H1 (cell line): Measurements from ENCODE around the gene CRYGB. TPM values are rescaled to one million over a fixed set of nuclear protein-coding genes. Genes with fewer than 3 reads are reported as not detected.

Source experiments
- CTCF ChIA-PET: fragments of 300-600 bp; sonication (Branson Sonifier 250); formaldehyde crosslinking; loops from one replicate; lab custom pipeline; 2021; ENCODE audit not compliant: partially characterized antibody; lab: Charles Lee
- POLR2A ChIA-PET: fragments of 300-600 bp; sonication (Branson Sonifier 250); formaldehyde crosslinking; loops from one replicate; lab custom pipeline; 2021; ENCODE audit warnings: inconsistent platforms; ENCODE audit not compliant: partially characterized antibody; lab: Charles Lee
- DNase-seq, 2 experiments: peaks; one replicate each; pipeline versions ENCODE4 v3.0.0 to v3.0.0-alpha.2; 2010 to 2022; ENCODE audit warnings: low spot score in 2 of 2, low read depth in 1 of 2, mixed read lengths in 1 of 2
- FAIRE-seq: peaks from 2 replicates; lab custom pipeline; 2011; peaks lifted over from hg19 to GRCh38; lab: Jason Lieb, UNC
- H2AFZ ChIP-seq: 2 replicates; pipeline ENCODE4 v1.8.1; 2012; ENCODE audit warnings: low read length, inconsistent platforms
- H2AK5ac ChIP-seq: 2 replicates; pipeline ENCODE4 v1.6.1; 2013; ENCODE audit warnings: low read depth, low read length
- H2BK120ac ChIP-seq: replicated peaks from 2 replicates; pipeline ENCODE3; 2013; ENCODE audit warnings: low read depth, low read length, inconsistent platforms
- H2BK12ac ChIP-seq: 2 replicates; pipeline ENCODE4 v1.6.1; 2013; ENCODE audit warnings: low read depth, low read length
- H2BK15ac ChIP-seq: 2 replicates; pipeline ENCODE4 v1.6.1; 2013; ENCODE audit warnings: low read length
- H2BK20ac ChIP-seq: 2 replicates; pipeline ENCODE4 v1.6.1; 2013; ENCODE audit warnings: low read length
- H2BK5ac ChIP-seq: 2 replicates; pipeline ENCODE4 v1.6.1; 2013; ENCODE audit warnings: low read depth, low read length
- H3K14ac ChIP-seq: 2 replicates; pipeline ENCODE4 v1.6.1; 2013; ENCODE audit warnings: inconsistent platforms; ENCODE audit not compliant: insufficient read length
- H3K18ac ChIP-seq: 2 replicates; pipeline ENCODE4 v1.6.1; 2013; ENCODE audit warnings: low read length; ENCODE audit errors: extremely low read depth
- H3K23ac ChIP-seq: 2 replicates; pipeline ENCODE4 v1.6.1; 2013; ENCODE audit warnings: inconsistent platforms; ENCODE audit not compliant: insufficient read length
- H3K23me2 ChIP-seq: 2 replicates; pipeline ENCODE4 v1.6.1; 2013; ENCODE audit warnings: low read depth, low read length
- H3K27ac ChIP-seq: 2 replicates; pipeline ENCODE4 v1.6.1; 2011; ENCODE audit warnings: low read depth, low read length, inconsistent platforms
- H3K27me3 ChIP-seq, 4 experiments: replicated peaks in 1 of 4; 1 replicate in 1 of 4; 2 replicates in 3 of 4; pipeline versions ENCODE4 v1.6.1 to v1.8.1; 2011 to 2013; ENCODE audit warnings: low read length in 3 of 4, mild to moderate bottlenecking in 3 of 4, inconsistent platforms in 2 of 4, mixed read lengths in 2 of 4, moderate library complexity in 1 of 4; ENCODE audit not compliant: control insufficient read depth in 3 of 4, insufficient read depth in 3 of 4; ENCODE audit errors: extremely low read depth in 1 of 4
- H3K36me3 ChIP-seq, 4 experiments: 2 replicates each; pipeline versions ENCODE4 v1.6.1 to v1.8.1; 2011 to 2013; ENCODE audit warnings: mild to moderate bottlenecking in 4 of 4, low read length in 3 of 4, moderate library complexity in 2 of 4, control low read depth in 1 of 4, inconsistent platforms in 1 of 4; ENCODE audit not compliant: insufficient read depth in 4 of 4, control insufficient read depth in 2 of 4
- H3K4ac ChIP-seq: replicated peaks from 2 replicates; pipeline ENCODE3; 2013; ENCODE audit warnings: low read length, low read depth, mixed read lengths, inconsistent platforms; ENCODE audit not compliant: insufficient read length
- H3K4me1 ChIP-seq, 4 experiments: replicated peaks in 1 of 4; 1 replicate in 1 of 4; 2 replicates in 3 of 4; pipeline versions ENCODE4 v1.6.1 to v1.8.1; 2011 to 2013; ENCODE audit warnings: low read length in 3 of 4, inconsistent platforms in 2 of 4, mixed read lengths in 1 of 4; ENCODE audit not compliant: insufficient read depth in 4 of 4, control insufficient read depth in 3 of 4
- H3K4me2 ChIP-seq, 2 experiments: 2 replicates each; pipeline versions ENCODE4 v1.6.1 to v1.8.1; 2011 to 2013; ENCODE audit warnings: low read depth in 2 of 2, low read length in 2 of 2, control low read depth in 1 of 2, inconsistent platforms in 1 of 2, mild to moderate bottlenecking in 1 of 2; ENCODE audit not compliant: insufficient read depth in 1 of 2
- H3K4me3 ChIP-seq, 4 experiments: fragments of 200-600, 300-600 bp in 1 of 4; sonication (generic), shearing (Covaris generic), sonication (Bioruptor Twin) in 1 of 4; 2 replicates each; pipeline versions ENCODE4 v1.5.1 to v1.8.1; 2011 to 2016; ENCODE audit warnings: low read length in 4 of 4, low read depth in 3 of 4, control low read depth in 2 of 4, inconsistent platforms in 2 of 4, mild to moderate bottlenecking in 2 of 4, mixed read lengths in 1 of 4, moderate library complexity in 1 of 4; ENCODE audit not compliant: insufficient read depth in 2 of 4; ENCODE audit errors: extremely low read depth in 1 of 4
- H3K56ac ChIP-seq: replicated peaks from 2 replicates; pipeline ENCODE3; 2013; ENCODE audit warnings: low read depth, mild to moderate bottlenecking, mixed read lengths, low read length, inconsistent platforms; ENCODE audit not compliant: insufficient read length
- H3K79me1 ChIP-seq: 2 replicates; pipeline ENCODE4 v1.6.1; 2013; ENCODE audit warnings: low read depth, low read length, control low read depth
- H3K79me2 ChIP-seq, 2 experiments: 2 replicates each; pipeline versions ENCODE4 v1.6.1 to v1.8.1; 2012 to 2013; ENCODE audit warnings: low read length in 2 of 2, mild to moderate bottlenecking in 2 of 2, inconsistent platforms in 1 of 2; ENCODE audit not compliant: insufficient read depth in 2 of 2, control insufficient read depth in 1 of 2
- H3K9ac ChIP-seq, 4 experiments: replicated peaks in 1 of 4; 1 replicate in 1 of 4; 2 replicates in 3 of 4; pipeline versions ENCODE4 v1.6.1 to v1.8.1; 2011 to 2013; ENCODE audit warnings: low read depth in 3 of 4, low read length in 3 of 4, control low read depth in 2 of 4, mild to moderate bottlenecking in 2 of 4, moderate library complexity in 2 of 4, inconsistent platforms in 1 of 4; ENCODE audit errors: extremely low read depth in 1 of 4
- H3K9me3 ChIP-seq, 2 experiments: 2 replicates each; pipeline versions ENCODE4 v1.6.1 to v1.8.1; 2012 to 2013; ENCODE audit warnings: mild to moderate bottlenecking in 2 of 2, moderate library complexity in 2 of 2, control low read depth in 1 of 2, inconsistent platforms in 1 of 2, low read depth in 1 of 2, low read length in 1 of 2, mixed read lengths in 1 of 2; ENCODE audit not compliant: insufficient read depth in 2 of 2
- H4K20me1 ChIP-seq, 2 experiments: replicated peaks in 1 of 2; 2 replicates each; pipeline versions ENCODE3 to v1.8.1; 2011 to 2013; ENCODE audit warnings: inconsistent platforms in 2 of 2, low read length in 2 of 2, mild to moderate bottlenecking in 1 of 2; ENCODE audit not compliant: insufficient read depth in 2 of 2, control insufficient read depth in 1 of 2
- H4K5ac ChIP-seq: 2 replicates; pipeline ENCODE4 v1.6.1; 2013; ENCODE audit warnings: low read length, low read depth, mixed read lengths, inconsistent platforms; ENCODE audit not compliant: insufficient read length
- H4K8ac ChIP-seq: 2 replicates; pipeline ENCODE4 v1.8.0; 2013; ENCODE audit warnings: mild to moderate bottlenecking, moderate library complexity, low read length, inconsistent platforms; ENCODE audit not compliant: insufficient read depth; ENCODE audit errors: extremely low read depth
- H4K91ac ChIP-seq: replicated peaks from 2 replicates; pipeline ENCODE3; 2013; ENCODE audit warnings: low read length, mixed read lengths, inconsistent platforms; ENCODE audit not compliant: insufficient read length
- ATF3 ChIP-seq: IDR thresholded peaks from 2 replicates; pipeline ENCODE4 v1.6.1; 2011; ENCODE audit warnings: low read depth, mild to moderate bottlenecking, low read length; ENCODE audit not compliant: insufficient read depth
- CBX8 ChIP-seq: fragments of 300-800, 300-1000 bp; sonication (generic); IDR thresholded peaks from 2 replicates; pipeline ENCODE4 v1.7.1; 2016; ENCODE audit warnings: low read depth, low read length, borderline replicate concordance
- CEBPB ChIP-seq: IDR thresholded peaks from 2 replicates; pipeline ENCODE4 v1.6.1; 2012; ENCODE audit warnings: low read depth, low read length
- CHD2 ChIP-seq: IDR thresholded peaks from 2 replicates; pipeline ENCODE4 v1.6.1; 2012; ENCODE audit warnings: low read length, improper control_type of control experiment
- KDM1A ChIP-seq: fragments of 200-600, 300-600 bp; sonication (generic); IDR thresholded peaks from 2 replicates; pipeline ENCODE4 v1.7.1; 2016; ENCODE audit warnings: mild to moderate bottlenecking, low read length, borderline replicate concordance
- KDM4A ChIP-seq: IDR thresholded peaks from one replicate; pipeline ENCODE4 v1.7.1; 2012; ENCODE audit warnings: low read depth, mild to moderate bottlenecking, moderate library complexity, low read length, inconsistent platforms; ENCODE audit not compliant: severe bottlenecking
- PHF8 ChIP-seq: fragments of 200-600 bp; sonication (generic); conservative IDR thresholded peaks from 2 replicates; pipeline ENCODE4 v1.7.1; 2012; ENCODE audit warnings: low read depth, mild to moderate bottlenecking, inconsistent platforms, low read length, moderate library complexity
- RXRA ChIP-seq: IDR thresholded peaks from 2 replicates; pipeline ENCODE4 v1.6.1; 2011; ENCODE audit warnings: low read depth, mild to moderate bottlenecking, low read length, moderate library complexity; ENCODE audit not compliant: insufficient read depth
- SIN3A ChIP-seq, 2 experiments: IDR thresholded peaks in 1 of 2; conservative IDR thresholded peaks in 1 of 2; 2 replicates each; pipeline ENCODE4 v1.6.1; 2011 to 2012; ENCODE audit warnings: low read length in 2 of 2, improper control_type of control experiment in 1 of 2, low read depth in 1 of 2, mild to moderate bottlenecking in 1 of 2
- TBP ChIP-seq: IDR thresholded peaks from 2 replicates; pipeline ENCODE4 v1.6.1; 2011; ENCODE audit warnings: low read depth, low read length, improper control_type of control experiment
- YY1 ChIP-seq: IDR thresholded peaks from 2 replicates; pipeline ENCODE4 v1.6.1; 2011; ENCODE audit warnings: low read depth, mild to moderate bottlenecking, low read length
- WGBS, 2 experiments: shearing (Covaris generic) in 1 of 2; methylation state at CpG; one replicate each; pipeline versions ENCODE4 v1.1.6 to v1.1.7; 2013 to 2015; ENCODE audit warnings: low lambda C conversion rate in 2 of 2, mixed read lengths in 2 of 2, inconsistent platforms in 1 of 2, low coverage in 1 of 2, missing lambda C conversion rate in 1 of 2; ENCODE audit not compliant: insufficient replicate concordance in 2 of 2, insufficient coverage in 1 of 2, insufficient read length in 1 of 2; ENCODE audit errors: extremely low coverage in 1 of 2, missing lambda C conversion rate in 1 of 2; 5-methylcytosine and 5-hydroxymethylcytosine counted together
- polyA plus RNA-seq, 7 experiments: library from polyadenylated mRNA; depleted of rRNA in 3 of 7; stranded (reverse) in 5 of 7; unstranded in 2 of 7; fragments of >200 nt in 5 of 7; fragments of 200-250 nt in 2 of 7; gene quantifications; 1 replicate in 5 of 7; 2 replicates in 1 of 7; 4 replicates in 1 of 7; pipeline versions ENCODE4 v1.2.1 to v1.2.3, GENCODE V29; 2011 to 2013; ENCODE audit warnings: missing spikeins in 2 of 7, mixed read lengths in 2 of 7
- total RNA-seq: library from RNA; stranded (reverse); fragmentation: NEBNext Ultra II Directional; extraction: Animal tissue kit (Norgen Biotek cat#: 25700); gene quantifications from 2 replicates; pipeline ENCODE4 v1.2.1, GENCODE V29; 2021

The CRYGB gene
- total and polyA plus RNA-seq, 2 of the 8 experiments (the other 6 are each of a cell fraction or from before 2014, with no cell fraction given), result 0.38 TPM; not detected in 1

- Histone ChIP-seq H3K4me1 (no peaks in the 10 kb centered on the region), H3K9me3 (no peaks in the 10 kb centered on the region), H2BK5ac (no peak within 1 kb of the TSS), H3K36me3 (no peaks in the 10 kb centered on the region), H4K8ac (no peak within 1 kb of the TSS), H3K4me3 (no peak within 1 kb of the TSS), H3K79me2 (no peaks in the 10 kb centered on the region), H3K27ac (no peak within 1 kb of the TSS), H3K4me2 (no peak within 1 kb of the TSS), H2AFZ (no peak within 1 kb of the TSS), H2BK12ac (no peak within 1 kb of the TSS), H4K91ac (no peak within 1 kb of the TSS), H2BK20ac (no peak within 1 kb of the TSS), H3K27me3 (no peaks in the 10 kb centered on the region), H4K20me1 (no peaks in the 10 kb centered on the region), H4K5ac (no peak within 1 kb of the TSS), H3K23ac (no peak within 1 kb of the TSS), H3K56ac (no peak within 1 kb of the TSS), H2AK5ac (no peak within 1 kb of the TSS), H3K79me1 (no peaks in the 10 kb centered on the region), H2BK15ac (no peak within 1 kb of the TSS), H2BK120ac (no peak within 1 kb of the TSS), H3K23me2 (no peaks in the 10 kb centered on the region), H3K18ac (no peak within 1 kb of the TSS), H3K9ac (no peak within 1 kb of the TSS), H3K4ac (no peak within 1 kb of the TSS), H3K14ac (no peak within 1 kb of the TSS)
- DNase-seq (no peak), FAIRE-seq (no peak)
- CTCF ChIA-PET, result interaction anchor here (1.5 to 3.7 kb wide), 5 partner anchors 13 to 45 kb away, joined by 4 to 17 read pairs (median 5); no protein-coding TSS in a partner anchor
- 82% methylated on average over 19 of the region's 19 CpGs; no CpG with 5 or more reads in 1 of the 2 experiments for WGBS, 2 experiments
- POLR2A ChIA-PET, result interaction anchor here (1.0 to 1.1 kb wide), 2 partner anchors 15 to 16 kb away, joined by 3 to 4 read pairs; partner anchors contain the start of gene CRYGB
- no peak for TF ChIP-seq CHD2
- TF ChIP-seq TBP, result no peak
- no peak for TF ChIP-seq CBX8
- no peak for TF ChIP-seq ATF3
- TF ChIP-seq KDM4A, result no peak
- TF ChIP-seq SIN3A (conservative IDR thresholded peaks at IDR 0.05 in 1 of 2, IDR thresholded peaks at IDR 0.05 in 1 of 2; ENCODE audit: low read depth in 1 of 2, low read length in 2 of 2), result no peak
- TF ChIP-seq KDM1A, result no peak
- no peak for TF ChIP-seq PHF8
- no peak for TF ChIP-seq YY1
- no peak for TF ChIP-seq RXRA
- no peak for TF ChIP-seq CEBPB
These were observed 15.9 kb downstream of the CRYGB start, which contains the start of gene CRYGC for GRCh38 chr2:208129744-208130711. Gene CRYGC (minus strand): TSS chr2:208129828. CDS start chr2:208129792, 36 bp downstream.
